HCT116 (cell line): ENCODE data around the gene WDR27. TPM values are rescaled to one million over a fixed set of nuclear protein-coding genes. Genes with fewer than 3 reads are reported as not detected.

Experiments used
- ATAC-seq: fragments of 200-7000 bp; cut with Tn5 transposase; 2 replicates; pipeline ENCODE4 v1.9.1; 2020; ENCODE audit warnings: mild to moderate bottlenecking, moderate library complexity
- BruUV-seq: library from RNA; stranded (reverse); fragments of 400-500 nt; replicated peaks from 2 replicates; lab custom pipeline; 2021; lab: Mats Ljungman, UMichigan
- CTCF ChIA-PET: fragments of 300-600 bp; sonication (Branson Sonifier 250); formaldehyde crosslinking; loops from one replicate; lab custom pipeline; 2021; ENCODE audit warnings: antibody characterized with exemption; lab: Charles Lee
- POLR2A ChIA-PET: fragments of 300-600, 350-600 bp; sonication (Branson Sonifier 250); formaldehyde crosslinking; loops from one replicate; lab custom pipeline; 2021; ENCODE audit warnings: antibody characterized with exemption; lab: Charles Lee
- RAD21 ChIA-PET, 2 experiments: fragments of 300-600 bp; sonication (Branson Sonifier 250); formaldehyde crosslinking; loops; one replicate each; lab custom pipeline; 2023; ENCODE audit warnings: low total read pairs in 2 of 2; ENCODE audit not compliant: uncharacterized antibody in 2 of 2, unreplicated experiment in 2 of 2, low non-redundant PET in 1 of 2; lab: Charles Lee
- DNase-seq: peaks from one replicate; pipeline ENCODE4 v3.0.0-alpha.2; 2010; ENCODE audit warnings: low read depth, low spot score
- H2AFZ ChIP-seq: fragments of 200-600 bp; shearing (Covaris generic), sonication (generic); 2 replicates; pipeline ENCODE4 v1.6.1; 2017; ENCODE audit warnings: low read depth, mixed run types, mixed read lengths, antibody characterized with exemption, low read length; ENCODE audit not compliant: poor library complexity, severe bottlenecking
- H3K27ac ChIP-seq: 2 replicates; pipeline ENCODE4 v1.5.1; 2012; ENCODE audit warnings: low read depth, low read length
- H3K27me3 ChIP-seq: fragments of 200-600 bp; sonication (generic); 2 replicates; pipeline ENCODE4 v1.6.1; 2016; ENCODE audit warnings: mixed run types, low read length, mixed read lengths; ENCODE audit not compliant: insufficient read depth
- H3K36me3 ChIP-seq, 2 experiments: fragments of 200-500 bp in 1 of 2; fragments of 200-600 bp in 1 of 2; sonication (Bioruptor generic) in 1 of 2; sonication (generic) in 1 of 2; 2 replicates each; pipeline versions ENCODE4 v1.5.1 to v1.6.1; 2014 to 2016; ENCODE audit warnings: low read length in 2 of 2, inconsistent platforms in 1 of 2, mixed read lengths in 1 of 2, mixed run types in 1 of 2; ENCODE audit not compliant: insufficient read depth in 2 of 2, control insufficient read depth in 1 of 2
- H3K4me1 ChIP-seq, 2 experiments: fragments of 200-600 bp in 1 of 2; sonication (generic) in 1 of 2; 2 replicates each; pipeline versions ENCODE4 v1.5.1 to v1.6.1; 2012 to 2017; ENCODE audit warnings: low read length in 2 of 2, inconsistent platforms in 1 of 2, mild to moderate bottlenecking in 1 of 2, mixed read lengths in 1 of 2, mixed run types in 1 of 2, moderate library complexity in 1 of 2; ENCODE audit not compliant: insufficient read depth in 2 of 2, control insufficient read depth in 1 of 2
- H3K4me2 ChIP-seq: fragments of 200-600 bp; sonication (generic); 2 replicates; pipeline ENCODE4 v1.6.1; 2017; ENCODE audit warnings: mixed run types, low read length, mixed read lengths
- H3K4me3 ChIP-seq, 2 experiments: fragments of 200-600 bp in 1 of 2; sonication (generic) in 1 of 2; replicated peaks in 1 of 2; 2 replicates each; pipeline ENCODE4 v1.5.1; 2011 to 2016; ENCODE audit warnings: low read length in 2 of 2, control low read depth in 1 of 2, low read depth in 1 of 2, mild to moderate bottlenecking in 1 of 2, mixed read lengths in 1 of 2, mixed run types in 1 of 2
- H3K79me2 ChIP-seq: fragments of 200-600 bp; sonication (generic); 2 replicates; pipeline ENCODE4 v1.6.1; 2017; ENCODE audit warnings: mild to moderate bottlenecking, mixed run types, low read length, moderate library complexity, mixed read lengths; ENCODE audit not compliant: insufficient read depth
- H3K9ac ChIP-seq: fragments of 200-600 bp; sonication (generic); 2 replicates; pipeline ENCODE4 v1.6.1; 2016; ENCODE audit warnings: low read length, mixed read lengths
- H3K9me2 ChIP-seq: fragments of 200-600 bp; sonication (generic), shearing (Covaris generic); 2 replicates; pipeline ENCODE4 v1.6.1; 2017; ENCODE audit warnings: mixed run types, mild to moderate bottlenecking, moderate library complexity; ENCODE audit not compliant: insufficient read depth
- H3K9me3 ChIP-seq, 2 experiments: fragments of 200-500 bp in 1 of 2; fragments of 200-600 bp in 1 of 2; sonication (Bioruptor generic) in 1 of 2; sonication (generic) in 1 of 2; 2 replicates each; pipeline ENCODE4 v1.6.1; 2014 to 2017; ENCODE audit warnings: low read length in 2 of 2, mixed read lengths in 2 of 2, inconsistent platforms in 1 of 2, low read depth in 1 of 2, mild to moderate bottlenecking in 1 of 2, mixed run types in 1 of 2, moderate library complexity in 1 of 2; ENCODE audit not compliant: control insufficient read depth in 1 of 2, insufficient read depth in 1 of 2
- H4K20me1 ChIP-seq: fragments of 200-600 bp; sonication (generic), shearing (Covaris generic); 2 replicates; pipeline ENCODE4 v1.6.1; 2017; ENCODE audit warnings: mixed run types, mild to moderate bottlenecking, moderate library complexity; ENCODE audit not compliant: insufficient read depth
- ELF1 ChIP-seq: IDR thresholded peaks from 2 replicates; pipeline ENCODE4 v1.6.1; 2012; ENCODE audit warnings: low read depth, borderline replicate concordance
- FOSL1 ChIP-seq: IDR thresholded peaks from 2 replicates; pipeline ENCODE4 v1.6.1; 2012; ENCODE audit warnings: low read depth
- JUND ChIP-seq: IDR thresholded peaks from 2 replicates; pipeline ENCODE4 v1.6.1; 2012
- SRF ChIP-seq: IDR thresholded peaks from 2 replicates; pipeline ENCODE4 v1.6.1; 2012; ENCODE audit warnings: low read depth
- ZBTB33 ChIP-seq: IDR thresholded peaks from 2 replicates; pipeline ENCODE4 v1.6.1; 2011; ENCODE audit warnings: mild to moderate bottlenecking, low read length, moderate library complexity; ENCODE audit not compliant: insufficient replicate concordance; ENCODE audit errors: extremely low read depth
- ZFX ChIP-seq: fragments of 450-650 bp; IDR thresholded peaks from 2 replicates; pipeline ENCODE4 v1.6.1; 2017
- intact Hi-C: fragments of 100-400 bp; cut with micrococcal nuclease; formaldehyde crosslinking; loops from 2 replicates; pipeline ENCODE4 v1.10.0; 2022
- total RNA-seq: library from RNA; stranded (reverse); gene quantifications from one replicate; pipeline ENCODE4 v1.2.1, GENCODE V29; 2021; ENCODE audit not compliant: unreplicated experiment
- TF ChIP-seq, protein P1 (sequence below): IDR thresholded peaks from 2 replicates; pipeline ENCODE4 v1.6.1; 2012; ENCODE audit warnings: low read depth

The WDR27 gene
- total RNA-seq, 1 experiment from 2014 or later: 60.6 TPM

DNA sequence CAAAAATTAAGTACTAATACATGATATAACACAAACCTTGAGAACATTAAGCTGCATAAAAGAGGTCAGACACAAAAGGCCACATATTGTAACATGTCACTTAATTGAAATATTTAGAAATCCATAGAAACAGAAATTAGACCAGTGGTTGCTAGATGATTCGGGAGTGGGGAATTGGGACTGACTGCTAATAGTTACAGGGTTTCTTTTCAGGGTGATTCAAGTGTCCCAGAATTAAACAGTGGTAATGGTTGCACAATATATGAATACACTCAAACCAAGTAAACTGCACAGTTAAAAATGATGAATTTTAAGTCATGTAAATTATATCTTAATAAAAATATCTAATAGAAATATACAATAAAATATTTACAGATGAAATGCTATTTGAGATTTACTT, 174.5 kb downstream of the WDR27 start:
- Histone ChIP-seq H3K36me3 (no peaks in the 10 kb centered on the region), H3K9ac (no peak overlapping the region), H2AFZ (no peak overlapping the region), H3K79me2 (no peaks in the 10 kb centered on the region), H3K4me1 (no peaks in the 10 kb centered on the region), H4K20me1 (no peaks in the 10 kb centered on the region), H3K27me3 (no peaks in the 10 kb centered on the region), H3K4me3 (no peak overlapping the region), H3K9me3 (no peaks in the 10 kb centered on the region), H3K9me2 (no peaks in the 10 kb centered on the region), H3K4me2 (no peak overlapping the region), H3K27ac (no peak overlapping the region)
- TF ChIP-seq, protein P1, sequence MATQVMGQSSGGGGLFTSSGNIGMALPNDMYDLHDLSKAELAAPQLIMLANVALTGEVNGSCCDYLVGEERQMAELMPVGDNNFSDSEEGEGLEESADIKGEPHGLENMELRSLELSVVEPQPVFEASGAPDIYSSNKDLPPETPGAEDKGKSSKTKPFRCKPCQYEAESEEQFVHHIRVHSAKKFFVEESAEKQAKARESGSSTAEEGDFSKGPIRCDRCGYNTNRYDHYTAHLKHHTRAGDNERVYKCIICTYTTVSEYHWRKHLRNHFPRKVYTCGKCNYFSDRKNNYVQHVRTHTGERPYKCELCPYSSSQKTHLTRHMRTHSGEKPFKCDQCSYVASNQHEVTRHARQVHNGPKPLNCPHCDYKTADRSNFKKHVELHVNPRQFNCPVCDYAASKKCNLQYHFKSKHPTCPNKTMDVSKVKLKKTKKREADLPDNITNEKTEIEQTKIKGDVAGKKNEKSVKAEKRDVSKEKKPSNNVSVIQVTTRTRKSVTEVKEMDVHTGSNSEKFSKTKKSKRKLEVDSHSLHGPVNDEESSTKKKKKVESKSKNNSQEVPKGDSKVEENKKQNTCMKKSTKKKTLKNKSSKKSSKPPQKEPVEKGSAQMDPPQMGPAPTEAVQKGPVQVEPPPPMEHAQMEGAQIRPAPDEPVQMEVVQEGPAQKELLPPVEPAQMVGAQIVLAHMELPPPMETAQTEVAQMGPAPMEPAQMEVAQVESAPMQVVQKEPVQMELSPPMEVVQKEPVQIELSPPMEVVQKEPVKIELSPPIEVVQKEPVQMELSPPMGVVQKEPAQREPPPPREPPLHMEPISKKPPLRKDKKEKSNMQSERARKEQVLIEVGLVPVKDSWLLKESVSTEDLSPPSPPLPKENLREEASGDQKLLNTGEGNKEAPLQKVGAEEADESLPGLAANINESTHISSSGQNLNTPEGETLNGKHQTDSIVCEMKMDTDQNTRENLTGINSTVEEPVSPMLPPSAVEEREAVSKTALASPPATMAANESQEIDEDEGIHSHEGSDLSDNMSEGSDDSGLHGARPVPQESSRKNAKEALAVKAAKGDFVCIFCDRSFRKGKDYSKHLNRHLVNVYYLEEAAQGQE: no peak
- intact Hi-C loops: no loop called here
- CTCF ChIA-PET: no interaction called here
- POLR2A ChIA-PET: no interaction called here
- DNase-seq (no peak), ATAC-seq (no peak)
- RAD21 ChIA-PET: no interaction called here
- BruUV-seq: no TSS peak

DNA sequence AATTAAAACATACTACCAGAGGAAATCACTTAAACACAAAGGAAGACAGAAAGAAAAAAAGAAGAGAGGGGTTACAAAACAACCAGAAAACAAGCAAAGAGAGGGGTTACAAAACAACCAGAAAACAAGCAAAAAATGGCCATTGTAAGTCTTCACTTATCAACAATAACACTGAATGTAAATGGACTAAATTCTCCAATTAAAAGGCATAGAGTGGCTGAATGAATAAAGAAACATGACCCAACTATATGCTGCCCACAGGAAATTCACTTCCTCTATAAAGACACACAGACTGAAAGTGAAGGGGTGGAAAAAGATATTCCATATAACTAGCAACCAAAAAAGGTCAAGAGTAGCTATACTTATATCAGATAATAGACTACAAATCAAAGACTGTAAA, 180.0 kb downstream of the WDR27 start:
- BruUV-seq: no TSS peak
- CTCF ChIA-PET: no interaction called here
- H3K9ac ChIP-seq: no peak overlapping the region

More for the DNA sequence above, 180.0 kb downstream of the WDR27 start:
- H3K79me2 ChIP-seq: no peaks in the 10 kb centered on the region
- no peak overlapping the region for H3K27ac ChIP-seq
- no peak for ATAC-seq
- TF ChIP-seq ZFX (no peak), SRF (no peak), ELF1 (no peak), JUND (no peak), ZBTB33 (no peak), FOSL1 (no peak)
- TF ChIP-seq, all 23 proteins: peak for 0
- no peak overlapping the region for H3K4me2 ChIP-seq
- RAD21 ChIA-PET: no interaction called here
- no peaks in the 10 kb centered on the region for H3K9me3 ChIP-seq
- H2AFZ ChIP-seq: no peak overlapping the region
- H3K36me3 ChIP-seq: no peaks in the 10 kb centered on the region
- no peaks in the 10 kb centered on the region for H4K20me1 ChIP-seq
- H3K9me2 ChIP-seq: no peaks in the 10 kb centered on the region
- no peak for DNase-seq
- no peaks in the 10 kb centered on the region for H3K4me1 ChIP-seq
- H3K27me3 ChIP-seq: no peaks in the 10 kb centered on the region
- POLR2A ChIA-PET: no interaction called here
- intact Hi-C loops: no loop called here
- H3K4me3 ChIP-seq: no peak overlapping the region
